ENCODE measurements around the gene RPL26.

DNA sequence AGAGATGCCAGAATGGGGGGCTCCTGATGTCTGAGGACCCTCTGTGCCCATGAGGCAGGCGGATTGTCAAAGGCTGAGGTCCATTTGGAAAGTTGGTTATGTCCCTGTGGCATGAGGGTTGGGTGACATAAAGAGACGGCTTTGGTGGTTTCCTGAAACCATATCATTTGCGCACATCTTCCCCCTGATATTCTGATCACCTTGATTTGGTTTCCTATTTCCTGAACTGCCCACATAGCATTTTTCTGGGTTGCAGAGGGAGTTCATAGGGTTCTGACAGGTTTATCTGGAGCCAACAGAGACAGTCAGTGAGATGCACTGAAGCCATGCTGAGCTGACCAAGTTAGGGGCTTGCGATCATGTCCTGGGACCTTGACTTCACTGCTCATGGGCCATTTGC, 30.3 kb upstream of the RPL26 start:
- TF ChIP-seq, protein P1, sequence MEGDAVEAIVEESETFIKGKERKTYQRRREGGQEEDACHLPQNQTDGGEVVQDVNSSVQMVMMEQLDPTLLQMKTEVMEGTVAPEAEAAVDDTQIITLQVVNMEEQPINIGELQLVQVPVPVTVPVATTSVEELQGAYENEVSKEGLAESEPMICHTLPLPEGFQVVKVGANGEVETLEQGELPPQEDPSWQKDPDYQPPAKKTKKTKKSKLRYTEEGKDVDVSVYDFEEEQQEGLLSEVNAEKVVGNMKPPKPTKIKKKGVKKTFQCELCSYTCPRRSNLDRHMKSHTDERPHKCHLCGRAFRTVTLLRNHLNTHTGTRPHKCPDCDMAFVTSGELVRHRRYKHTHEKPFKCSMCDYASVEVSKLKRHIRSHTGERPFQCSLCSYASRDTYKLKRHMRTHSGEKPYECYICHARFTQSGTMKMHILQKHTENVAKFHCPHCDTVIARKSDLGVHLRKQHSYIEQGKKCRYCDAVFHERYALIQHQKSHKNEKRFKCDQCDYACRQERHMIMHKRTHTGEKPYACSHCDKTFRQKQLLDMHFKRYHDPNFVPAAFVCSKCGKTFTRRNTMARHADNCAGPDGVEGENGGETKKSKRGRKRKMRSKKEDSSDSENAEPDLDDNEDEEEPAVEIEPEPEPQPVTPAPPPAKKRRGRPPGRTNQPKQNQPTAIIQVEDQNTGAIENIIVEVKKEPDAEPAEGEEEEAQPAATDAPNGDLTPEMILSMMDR (IDR thresholded peaks at IDR 0.05; ENCODE audit: low read depth, low read length) = no peak
- TF ChIP-seq, protein P2, sequence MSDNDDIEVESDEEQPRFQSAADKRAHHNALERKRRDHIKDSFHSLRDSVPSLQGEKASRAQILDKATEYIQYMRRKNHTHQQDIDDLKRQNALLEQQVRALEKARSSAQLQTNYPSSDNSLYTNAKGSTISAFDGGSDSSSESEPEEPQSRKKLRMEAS (IDR thresholded peaks at IDR 0.05; ENCODE audit: low read depth, low read length) = no peak
- no peak for TF ChIP-seq POLR2A (IDR thresholded peaks at IDR 0.05; ENCODE audit: extremely low read depth, insufficient read length)
